GM12878 (cell line): ENCODE data around the gene PRKCZ. TPM values are rescaled to one million over a fixed set of nuclear protein-coding genes. Genes with fewer than 3 reads are reported as not detected.

Experiments used
- ATAC-seq: fragments of 200-7000 bp; cut with Tn5 transposase; 3 replicates; pipeline ENCODE4 v1.9.1; 2020; ENCODE audit warnings: mild to moderate bottlenecking, moderate library complexity
- BruUV-seq: library from RNA; stranded (reverse); fragments of 400-500 nt; replicated peaks from 2 replicates; lab custom pipeline; 2021; lab: Mats Ljungman, UMichigan
- CTCF ChIA-PET: fragments of 300-600 bp; sonication (Branson Sonifier 250); formaldehyde crosslinking; extraction: SDS; loops from one replicate; lab custom pipeline; 2021; ENCODE audit warnings: inconsistent platforms; lab: Yijun Ruan, JAX
- POLR2A ChIA-PET: fragments of 350-600 bp; formaldehyde crosslinking; extraction: SDS; loops from one replicate; lab custom pipeline; 2021; ENCODE audit warnings: inconsistent platforms; lab: Charles Lee
- RAD21 ChIA-PET: fragments of 300-600 bp; sonication (Branson Sonifier 250); formaldehyde crosslinking; loops from one replicate; lab custom pipeline; 2023; ENCODE audit warnings: antibody characterized with exemption; ENCODE audit not compliant: unreplicated experiment; lab: Charles Lee
- SMC1A ChIA-PET: fragments of 300-600 bp; sonication (Branson Sonifier 250); formaldehyde crosslinking; loops from one replicate; lab custom pipeline; 2023; ENCODE audit not compliant: unreplicated experiment, uncharacterized antibody; lab: Charles Lee
- DNase-seq: peaks from one replicate; pipeline ENCODE4 v3.0.0-alpha.2; 2011; ENCODE audit warnings: low read depth, low spot score
- FAIRE-seq: peaks from 3 replicates; lab custom pipeline; 2011; peaks lifted over from hg19 to GRCh38; lab: Jason Lieb, UNC
- H2AFZ ChIP-seq: 2 replicates; pipeline ENCODE4 v1.6.0; 2011; ENCODE audit warnings: low read depth, low read length, control low read depth; ENCODE audit not compliant: control insufficient read depth
- H3K27ac ChIP-seq: 2 replicates; pipeline ENCODE4 v1.5.1; 2011; ENCODE audit warnings: control low read depth; ENCODE audit not compliant: control insufficient read depth, insufficient read depth
- H3K27me3 ChIP-seq, 2 experiments: replicated peaks in 1 of 2; 2 replicates each; pipeline versions ENCODE4 v1.6.0 to v1.6.1; 2011; ENCODE audit warnings: low read length in 1 of 2; ENCODE audit not compliant: control insufficient read depth in 2 of 2, insufficient read depth in 2 of 2
- H3K36me3 ChIP-seq, 2 experiments: 2 replicates each; pipeline ENCODE4 v1.5.1; 2011; ENCODE audit warnings: low read length in 1 of 2; ENCODE audit not compliant: control insufficient read depth in 2 of 2, insufficient read depth in 2 of 2
- H3K4me1 ChIP-seq: 2 replicates; pipeline ENCODE4 v1.6.1; 2011; ENCODE audit warnings: mild to moderate bottlenecking, low read length, moderate library complexity, mixed read lengths; ENCODE audit not compliant: control insufficient read depth, insufficient read depth
- H3K4me2 ChIP-seq: 2 replicates; pipeline ENCODE4 v1.6.0; 2011; ENCODE audit warnings: control low read depth; ENCODE audit not compliant: control insufficient read depth, insufficient read depth
- H3K4me3 ChIP-seq: fragments of 200-600 bp; sonication (generic); 2 replicates; pipeline ENCODE4 v1.5.1; 2016
- H3K79me2 ChIP-seq: 2 replicates; pipeline ENCODE4 v1.6.0; 2011; ENCODE audit warnings: low read length; ENCODE audit not compliant: control insufficient read depth, insufficient read depth
- H3K9ac ChIP-seq: 2 replicates; pipeline ENCODE4 v1.8.0; 2011; ENCODE audit warnings: low read length, control low read depth, mixed read lengths; ENCODE audit not compliant: control insufficient read depth, insufficient read depth
- H3K9me3 ChIP-seq: replicated peaks from 3 replicates; pipeline ENCODE4 v1.5.1; 2011; ENCODE audit warnings: mild to moderate bottlenecking, low read length; ENCODE audit not compliant: control insufficient read depth, insufficient read depth
- H4K20me1 ChIP-seq: 2 replicates; pipeline ENCODE4 v1.6.0; 2011; ENCODE audit not compliant: control insufficient read depth, insufficient read depth
- GATAD2B ChIP-seq: fragments of 450-650 bp; conservative IDR thresholded peaks from 2 replicates; pipeline ENCODE4 v1.6.1; 2017; ENCODE audit warnings: low read depth, mild to moderate bottlenecking, moderate library complexity
- HDAC2 ChIP-seq: fragments of 200-600 bp; sonication (generic); IDR thresholded peaks from 2 replicates; pipeline ENCODE4 v1.6.1; 2017
- HDGF ChIP-seq: fragments of 450-650 bp; IDR thresholded peaks from 2 replicates; pipeline ENCODE4 v1.6.1; 2016; ENCODE audit warnings: antibody characterized with exemption
- POLR2AphosphoS5 ChIP-seq: IDR thresholded peaks from 2 replicates; pipeline ENCODE4 v1.6.1; 2011; ENCODE audit warnings: mild to moderate bottlenecking, low read length, inconsistent platforms
- WGBS: methylation state at CpG from one replicate; pipeline ENCODE4 v1.1.6; 2016; ENCODE audit warnings: low lambda C conversion rate; ENCODE audit not compliant: insufficient replicate concordance, insufficient coverage; ENCODE audit errors: missing lambda C conversion rate; 5-methylcytosine and 5-hydroxymethylcytosine counted together
- in situ Hi-C: fragments of 300-500 bp; cut with MboI; formaldehyde crosslinking; loops from 9 replicates; pipeline ENCODE4 v1.14.3; 2018; ENCODE audit warnings: mixed read lengths
- intact Hi-C: fragments of 100-400 bp; cut with micrococcal nuclease; formaldehyde crosslinking; loops from one replicate; pipeline ENCODE4 v1.14.2; 2022; ENCODE audit not compliant: unreplicated experiment
- polyA plus RNA-seq, 11 experiments: library from polyadenylated mRNA; depleted of rRNA in 4 of 11; unstranded in 6 of 11; stranded (reverse) in 5 of 11; fragments of >200 nt; fragmentation: Nextera tagmentation in 4 of 11; fragmentation: Illumina TruSeq in 1 of 11; extraction: Ambion mirVana in 4 of 11; extraction: Trizol in 1 of 11; gene quantifications; 1 replicate in 1 of 11; 2 replicates in 10 of 11; pipeline versions ENCODE4 v1.2.1 to v1.2.3, GENCODE V29; 2011 to 2016; ENCODE audit warnings: inconsistent platforms in 2 of 11, missing spikeins in 2 of 11, low read depth in 1 of 11
- total RNA-seq, 4 experiments: library from RNA; depleted of rRNA in 3 of 4; stranded (reverse); fragments of >200 nt in 3 of 4; fragmentation: Illumina TruSeq in 1 of 4; extraction: Trizol in 1 of 4; gene quantifications; 2 replicates each; pipeline versions ENCODE4 v1.2.1 to v1.2.3, GENCODE V29; 2013 to 2021
- TF ChIP-seq, protein P1 (sequence below): IDR thresholded peaks from 2 replicates; pipeline ENCODE4 v1.6.1; 2011; ENCODE audit warnings: borderline replicate concordance, low read depth, mild to moderate bottlenecking, moderate library complexity, low read length; ENCODE audit not compliant: insufficient read depth, poor library complexity, severe bottlenecking
- TF ChIP-seq, protein P2 (sequence below): fragments of 450-650 bp; IDR thresholded peaks from 2 replicates; pipeline ENCODE4 v1.6.1; 2017; ENCODE audit warnings: mild to moderate bottlenecking
- TF ChIP-seq, protein P3 (sequence below): fragments of 450-650 bp; IDR thresholded peaks from 2 replicates; pipeline ENCODE4 v1.6.1; 2018; ENCODE audit warnings: borderline replicate concordance, mild to moderate bottlenecking; ENCODE audit not compliant: partially characterized antibody

PRKCZ gene
- total and polyA plus RNA-seq, 10 of the 15 experiments (the other 5 are each of a cell fraction or from before 2014, with no cell fraction given): 0.05 to 1.9 (median 0.64) TPM; not detected in 1

DNA sequence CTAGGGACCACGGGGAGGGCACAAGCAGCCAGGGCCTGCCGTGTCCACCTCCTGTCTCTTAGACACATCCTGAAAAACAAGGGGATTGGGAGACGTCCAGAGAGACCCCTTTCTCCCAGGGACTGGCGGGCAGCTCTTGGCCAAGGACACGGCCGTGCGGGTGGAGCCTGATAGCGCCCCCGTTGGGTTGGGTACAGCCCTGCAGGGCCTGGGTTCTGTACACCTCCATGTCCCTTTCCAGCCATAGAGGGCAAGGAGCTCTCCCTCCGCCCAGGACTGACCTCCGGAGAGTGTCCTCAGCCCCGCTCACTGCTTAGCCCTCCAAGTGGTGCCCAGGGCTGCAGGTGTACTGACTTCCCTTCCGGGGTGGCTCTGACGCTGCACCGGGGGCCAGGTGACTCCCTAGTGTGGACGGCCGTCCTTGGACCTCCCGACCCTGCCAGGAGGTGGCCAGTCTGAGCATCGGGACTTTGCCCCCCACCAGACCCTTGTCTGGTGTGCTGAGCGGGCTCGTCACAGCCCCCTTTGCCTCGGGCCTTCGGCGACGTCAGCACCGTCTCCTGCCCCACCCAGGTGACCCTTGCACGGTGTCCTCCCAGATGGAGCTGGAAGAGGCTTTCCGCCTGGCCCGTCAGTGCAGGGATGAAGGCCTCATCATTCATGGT, 5.8 kb downstream of the PRKCZ start:
- Histone ChIP-seq H3K4me3 (no peak overlapping the region), H3K4me1 (no peaks in the 10 kb centered on the region), H3K9ac (no peak overlapping the region), H3K9me3 (no peaks in the 10 kb centered on the region), H3K27ac (no peak overlapping the region), H2AFZ (no peak overlapping the region), H3K79me2 (no peaks in the 10 kb centered on the region), H4K20me1 (no peaks in the 10 kb centered on the region), H3K4me2 (no peak overlapping the region), H3K36me3 (no peaks in the 10 kb centered on the region), H3K27me3 (no peaks in the 10 kb centered on the region)
- TF ChIP-seq, protein P1, sequence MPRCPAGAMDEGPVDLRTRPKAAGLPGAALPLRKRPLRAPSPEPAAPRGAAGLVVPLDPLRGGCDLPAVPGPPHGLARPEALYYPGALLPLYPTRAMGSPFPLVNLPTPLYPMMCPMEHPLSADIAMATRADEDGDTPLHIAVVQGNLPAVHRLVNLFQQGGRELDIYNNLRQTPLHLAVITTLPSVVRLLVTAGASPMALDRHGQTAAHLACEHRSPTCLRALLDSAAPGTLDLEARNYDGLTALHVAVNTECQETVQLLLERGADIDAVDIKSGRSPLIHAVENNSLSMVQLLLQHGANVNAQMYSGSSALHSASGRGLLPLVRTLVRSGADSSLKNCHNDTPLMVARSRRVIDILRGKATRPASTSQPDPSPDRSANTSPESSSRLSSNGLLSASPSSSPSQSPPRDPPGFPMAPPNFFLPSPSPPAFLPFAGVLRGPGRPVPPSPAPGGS: no peak
- TF ChIP-seq POLR2AphosphoS5: no peak
- ChIA-PET POLR2A (no interaction called here), SMC1A (interaction anchor here (0.6 kb wide), 1 partner anchor 906 kb away, joined by 3 read pairs; no protein-coding TSS in a partner anchor), RAD21 (no interaction called here), CTCF (interaction anchor here (1.1 kb wide), 1 partner anchor 11 kb away, joined by 3 read pairs; no protein-coding TSS in a partner anchor)
- FAIRE-seq (no peak), DNase-seq (no peak), ATAC-seq (no peak)
- BruUV-seq: no TSS peak
- 90% methylated on average over 28 of the region's 29 CpGs for WGBS
- in situ Hi-C loops: no loop called here
- intact Hi-C loops: no loop called here

DNA sequence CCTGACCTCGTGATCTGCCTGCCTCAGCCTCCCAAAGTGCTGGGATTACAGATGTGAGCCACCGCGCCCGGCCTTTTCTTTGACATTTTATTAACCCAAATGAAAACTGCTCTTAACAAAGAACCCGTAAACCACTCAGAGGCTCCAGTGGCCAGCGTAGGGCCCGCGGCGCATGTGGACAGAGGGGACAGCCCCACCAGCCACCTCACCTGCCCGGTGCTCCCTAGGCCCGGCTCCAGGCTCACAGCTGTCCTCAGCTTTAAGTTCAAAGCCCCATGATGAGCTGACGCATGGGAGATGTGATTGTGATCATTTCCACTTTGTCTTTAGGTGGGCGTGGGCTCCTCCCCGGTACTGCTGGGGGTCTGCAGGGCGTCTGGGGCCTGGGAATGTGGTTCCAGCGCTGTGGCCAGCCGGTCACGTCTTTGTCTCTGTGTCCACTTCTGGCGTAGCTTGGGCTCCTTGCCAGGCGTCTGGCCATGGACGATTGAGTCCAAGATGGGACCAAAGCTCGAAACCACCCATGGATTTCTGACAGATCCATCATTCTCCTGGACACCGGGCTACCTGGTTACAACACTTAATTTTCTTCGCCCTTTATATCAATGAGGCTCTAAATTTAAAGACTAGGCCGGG, 6.9 kb downstream of the PRKCZ start:
- Histone ChIP-seq H3K4me1 (no peaks in the 10 kb centered on the region), H3K27me3 (no peaks in the 10 kb centered on the region), H3K4me2 (no peak overlapping the region), H3K9me3 (no peaks in the 10 kb centered on the region), H3K9ac (no peak overlapping the region), H3K36me3 (no peaks in the 10 kb centered on the region), H4K20me1 (no peaks in the 10 kb centered on the region), H3K79me2 (no peaks in the 10 kb centered on the region), H2AFZ (no peak overlapping the region), H3K4me3 (no peak overlapping the region), H3K27ac (no peak overlapping the region)
- no TSS peak for BruUV-seq
- ChIA-PET RAD21 (no interaction called here), CTCF (no interaction called here), POLR2A (no interaction called here), SMC1A (no interaction called here)
- in situ Hi-C loops: no loop called here
- DNase-seq (no peak), ATAC-seq (no peak), FAIRE-seq (no peak)
- 90% methylated on average over 25 of the region's 25 CpGs for WGBS
- intact Hi-C loops: no loop called here
- no peak for TF ChIP-seq HDGF
- TF ChIP-seq, protein P2, sequence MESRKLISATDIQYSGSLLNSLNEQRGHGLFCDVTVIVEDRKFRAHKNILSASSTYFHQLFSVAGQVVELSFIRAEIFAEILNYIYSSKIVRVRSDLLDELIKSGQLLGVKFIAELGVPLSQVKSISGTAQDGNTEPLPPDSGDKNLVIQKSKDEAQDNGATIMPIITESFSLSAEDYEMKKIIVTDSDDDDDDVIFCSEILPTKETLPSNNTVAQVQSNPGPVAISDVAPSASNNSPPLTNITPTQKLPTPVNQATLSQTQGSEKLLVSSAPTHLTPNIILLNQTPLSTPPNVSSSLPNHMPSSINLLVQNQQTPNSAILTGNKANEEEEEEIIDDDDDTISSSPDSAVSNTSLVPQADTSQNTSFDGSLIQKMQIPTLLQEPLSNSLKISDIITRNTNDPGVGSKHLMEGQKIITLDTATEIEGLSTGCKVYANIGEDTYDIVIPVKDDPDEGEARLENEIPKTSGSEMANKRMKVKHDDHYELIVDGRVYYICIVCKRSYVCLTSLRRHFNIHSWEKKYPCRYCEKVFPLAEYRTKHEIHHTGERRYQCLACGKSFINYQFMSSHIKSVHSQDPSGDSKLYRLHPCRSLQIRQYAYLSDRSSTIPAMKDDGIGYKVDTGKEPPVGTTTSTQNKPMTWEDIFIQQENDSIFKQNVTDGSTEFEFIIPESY: no peak
- no peak for TF ChIP-seq POLR2AphosphoS5
- TF ChIP-seq, protein P1: no peak
- TF ChIP-seq, protein P3, sequence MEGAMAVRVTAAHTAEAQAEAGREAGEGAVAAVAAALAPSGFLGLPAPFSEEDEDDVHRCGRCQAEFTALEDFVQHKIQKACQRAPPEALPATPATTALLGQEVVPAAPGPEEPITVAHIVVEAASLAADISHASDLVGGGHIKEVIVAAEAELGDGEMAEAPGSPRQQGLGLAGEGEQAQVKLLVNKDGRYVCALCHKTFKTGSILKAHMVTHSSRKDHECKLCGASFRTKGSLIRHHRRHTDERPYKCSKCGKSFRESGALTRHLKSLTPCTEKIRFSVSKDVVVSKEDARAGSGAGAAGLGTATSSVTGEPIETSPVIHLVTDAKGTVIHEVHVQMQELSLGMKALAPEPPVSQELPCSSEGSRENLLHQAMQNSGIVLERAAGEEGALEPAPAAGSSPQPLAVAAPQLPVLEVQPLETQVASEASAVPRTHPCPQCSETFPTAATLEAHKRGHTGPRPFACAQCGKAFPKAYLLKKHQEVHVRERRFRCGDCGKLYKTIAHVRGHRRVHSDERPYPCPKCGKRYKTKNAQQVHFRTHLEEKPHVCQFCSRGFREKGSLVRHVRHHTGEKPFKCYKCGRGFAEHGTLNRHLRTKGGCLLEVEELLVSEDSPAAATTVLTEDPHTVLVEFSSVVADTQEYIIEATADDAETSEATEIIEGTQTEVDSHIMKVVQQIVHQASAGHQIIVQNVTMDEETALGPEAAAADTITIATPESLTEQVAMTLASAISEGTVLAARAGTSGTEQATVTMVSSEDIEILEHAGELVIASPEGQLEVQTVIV: no peak
- no peak for TF ChIP-seq HDAC2
- no peak for TF ChIP-seq GATAD2B
